WTC11 (cell line): ENCODE measurements around the gene ITM2A. TPM values are rescaled to one million over a fixed set of nuclear protein-coding genes. Genes with fewer than 3 reads are reported as not detected.

Experiments used
- ATAC-seq: fragments of 200-7000 bp; cut with Tn5 transposase; 2 replicates; pipeline ENCODE4 v1.10.0; 2021; ENCODE audit warnings: mild to moderate bottlenecking, moderate library complexity
- CTCF ChIA-PET: fragments of 300-600 bp; sonication (Branson Sonifier 250); formaldehyde crosslinking; loops from one replicate; lab custom pipeline; 2021; ENCODE audit warnings: antibody characterized with exemption; lab: Charles Lee
- POLR2A ChIA-PET: fragments of 350-600 bp; sonication (Branson Sonifier 250); formaldehyde crosslinking; loops from one replicate; lab custom pipeline; 2021; ENCODE audit warnings: antibody characterized with exemption; lab: Charles Lee
- DNase-seq: peaks from one replicate; pipeline ENCODE4 v3.0.0; 2021; ENCODE audit warnings: low spot score
- H3K27ac Mint-ChIP-seq: 2 replicates; pipeline ENCODE4 v1.8.0; 2021; ENCODE audit warnings: mixed read lengths
- H3K27me3 Mint-ChIP-seq: 2 replicates; pipeline ENCODE4 v1.8.0; 2021; ENCODE audit warnings: low read depth, mild to moderate bottlenecking, moderate library complexity, mixed read lengths
- H3K36me3 Mint-ChIP-seq: 2 replicates; pipeline ENCODE4 v1.8.0; 2021; ENCODE audit warnings: mixed read lengths
- H3K4me1 Mint-ChIP-seq: 2 replicates; pipeline ENCODE4 v1.8.0; 2022; ENCODE audit warnings: mixed read lengths
- H3K4me3 Mint-ChIP-seq: 2 replicates; pipeline ENCODE4 v1.8.0; 2021; ENCODE audit warnings: mild to moderate bottlenecking, moderate library complexity, mixed read lengths
- H3K9me3 Mint-ChIP-seq: 2 replicates; pipeline ENCODE4 v1.8.0; 2021; ENCODE audit warnings: mixed read lengths
- ATF3 ChIP-seq: sonication (generic); formaldehyde crosslinking; conservative IDR thresholded peaks from 2 replicates; pipeline ENCODE4 v1.8.1; 2022; ENCODE audit warnings: mild to moderate bottlenecking, missing genetic modification reagents
- ATF6 ChIP-seq: sonication (generic); formaldehyde crosslinking; IDR thresholded peaks from 2 replicates; pipeline ENCODE4 v1.8.1; 2023; ENCODE audit warnings: mild to moderate bottlenecking, missing genetic modification reagents
- CBFB ChIP-seq: sonication (generic); formaldehyde crosslinking; IDR thresholded peaks from 2 replicates; pipeline ENCODE4 v1.8.1; 2022; ENCODE audit warnings: mild to moderate bottlenecking, low read depth, missing genetic modification reagents
- CTCF ChIP-seq: fragments of 200-600 bp; IDR thresholded peaks from 2 replicates; pipeline ENCODE4 v1.8.0; 2022; ENCODE audit warnings: antibody characterized with exemption
- E2F4 ChIP-seq: sonication (generic); formaldehyde crosslinking; IDR thresholded peaks from 2 replicates; pipeline ENCODE4 v1.8.1; 2022; ENCODE audit warnings: low read depth, mild to moderate bottlenecking, moderate library complexity, missing genetic modification reagents, borderline replicate concordance
- ESRRA ChIP-seq: sonication (generic); formaldehyde crosslinking; IDR thresholded peaks from 2 replicates; pipeline ENCODE4 v1.8.1; 2022; ENCODE audit warnings: mild to moderate bottlenecking, missing genetic modification reagents, borderline replicate concordance
- ETV6 ChIP-seq: sonication (generic); formaldehyde crosslinking; IDR thresholded peaks from 2 replicates; pipeline ENCODE4 v1.8.1; 2022; ENCODE audit warnings: mild to moderate bottlenecking, missing genetic modification reagents
- FOXJ3 ChIP-seq: sonication (generic); formaldehyde crosslinking; IDR thresholded peaks from 2 replicates; pipeline ENCODE4 v1.9.0; 2021; ENCODE audit warnings: missing genetic modification reagents, mild to moderate bottlenecking, borderline replicate concordance
- GRHL2 ChIP-seq: fragments of 250-450 bp; sonication (Bioruptor Pico); IDR thresholded peaks from 2 replicates; pipeline ENCODE4 v1.8.0; 2022; ENCODE audit warnings: mild to moderate bottlenecking, moderate library complexity; ENCODE audit not compliant: insufficient replicate concordance, severe bottlenecking
- GTF2I ChIP-seq: fragments of 250-450 bp; sonication (Bioruptor Pico); conservative IDR thresholded peaks from 2 replicates; pipeline ENCODE4 v1.4.0; 2021; ENCODE audit warnings: mild to moderate bottlenecking
- IRF1 ChIP-seq: sonication (generic); formaldehyde crosslinking; IDR thresholded peaks from 2 replicates; pipeline ENCODE4 v1.8.0; 2023; ENCODE audit warnings: missing genetic modification reagents
- JAZF1 ChIP-seq: fragments of 250-450 bp; sonication (Bioruptor Pico); IDR thresholded peaks from 2 replicates; pipeline ENCODE4 v1.9.0; 2021; ENCODE audit warnings: moderate library complexity, mild to moderate bottlenecking, inconsistent platforms
- KAT7 ChIP-seq: sonication (generic); formaldehyde crosslinking; IDR thresholded peaks from 2 replicates; pipeline ENCODE4 v1.8.1; 2023; ENCODE audit warnings: missing genetic modification reagents, mild to moderate bottlenecking, borderline replicate concordance
- NR2C2 ChIP-seq: sonication (generic); formaldehyde crosslinking; IDR thresholded peaks from 2 replicates; pipeline ENCODE4 v1.8.0; 2022; ENCODE audit warnings: mild to moderate bottlenecking, missing genetic modification reagents
- OVOL2 ChIP-seq: fragments of 250-450 bp; sonication (Bioruptor Pico); IDR thresholded peaks from 2 replicates; pipeline ENCODE4 v1.9.0; 2021; ENCODE audit warnings: mild to moderate bottlenecking, borderline replicate concordance
- RELA ChIP-seq: sonication (generic); formaldehyde crosslinking; IDR thresholded peaks from 2 replicates; pipeline ENCODE4 v1.8.1; 2022; ENCODE audit warnings: missing genetic modification reagents, mild to moderate bottlenecking, borderline replicate concordance
- SOX15 ChIP-seq: fragments of 250-450 bp; sonication (Bioruptor Pico); IDR thresholded peaks from 2 replicates; pipeline ENCODE4 v1.9.0; 2021; ENCODE audit warnings: mild to moderate bottlenecking
- ZBTB21 ChIP-seq: sonication (generic); formaldehyde crosslinking; IDR thresholded peaks from 2 replicates; pipeline ENCODE4 v1.8.1; 2023; ENCODE audit warnings: mild to moderate bottlenecking, missing genetic modification reagents, borderline replicate concordance
- ZMAT4 ChIP-seq: fragments of 250-450 bp; sonication (Bioruptor Pico); IDR thresholded peaks from 2 replicates; pipeline ENCODE4 v1.9.0; 2021; ENCODE audit warnings: mild to moderate bottlenecking
- ZNF263 ChIP-seq: sonication (generic); formaldehyde crosslinking; IDR thresholded peaks from 2 replicates; pipeline ENCODE4 v1.8.1; 2022; ENCODE audit warnings: low read depth, mild to moderate bottlenecking, moderate library complexity, missing genetic modification reagents
- ZNF423 ChIP-seq: fragments of 250-450 bp; sonication (Bioruptor Pico); IDR thresholded peaks from 2 replicates; pipeline ENCODE4 v2.1.2; 2022; ENCODE audit warnings: mild to moderate bottlenecking, moderate library complexity
- ZNF425 ChIP-seq: fragments of 250-450 bp; sonication (Bioruptor Pico); conservative IDR thresholded peaks from 2 replicates; pipeline ENCODE4 v1.9.0; 2021; ENCODE audit warnings: mild to moderate bottlenecking
- total RNA-seq: library from RNA; stranded (reverse); gene quantifications from 3 replicates; pipeline ENCODE4 v1.2.3, GENCODE V29; 2021
- TF ChIP-seq, protein P1 (sequence below): sonication (generic); formaldehyde crosslinking; IDR thresholded peaks from 2 replicates; pipeline ENCODE4 v1.8.1; 2023; ENCODE audit warnings: mild to moderate bottlenecking, missing genetic modification reagents, moderate library complexity

The ITM2A gene
- total RNA-seq, 1 experiment from 2014 or later = 43.4 TPM

GRCh38 chrX:79409657-79410056, 42.5 kb upstream of the ITM2A start:
- no peaks in the 10 kb centered on the region for H3K36me3 Mint-ChIP-seq
- no peak for DNase-seq
- no peak for TF ChIP-seq ZNF425
- no peak for TF ChIP-seq GTF2I (CRISPR knock-in tag)
- TF ChIP-seq FOXJ3 (CRISPR knock-in tag) = no peak
- no peak for TF ChIP-seq ATF3 (CRISPR knock-in tag)
- no peak for TF ChIP-seq NR2C2 (CRISPR knock-in tag)
- no peak for TF ChIP-seq OVOL2 (CRISPR knock-in tag)
- no peak for TF ChIP-seq ZMAT4 (CRISPR knock-in tag)
- no peak for TF ChIP-seq CTCF
- no peak for TF ChIP-seq RELA (CRISPR knock-in tag)
- no peak for TF ChIP-seq ESRRA (CRISPR knock-in tag)
- TF ChIP-seq CBFB (CRISPR knock-in tag) = no peak
- no peak for TF ChIP-seq ZBTB21
- no peak for TF ChIP-seq GRHL2 (CRISPR knock-in tag)
- TF ChIP-seq, all 79 proteins: peak for 0
- POLR2A ChIA-PET = no interaction called here
- Mint-ChIP-seq H3K27ac (no peak overlapping the region), H3K4me1 (no peaks in the 10 kb centered on the region), H3K27me3 (no peaks in the 10 kb centered on the region; the same call in 1 of the 2 replicates), H3K4me3 (no peak overlapping the region), H3K9me3 (peaks cover 8% of the 10 kb centered on the region)
- CTCF ChIA-PET = no interaction called here
- ATAC-seq = no peak

GRCh38 chrX:79408623-79409322, 41.6 kb upstream of the ITM2A start:
- H3K36me3 Mint-ChIP-seq = no peaks in the 10 kb centered on the region
- CTCF ChIA-PET = no interaction called here
- H3K9me3 Mint-ChIP-seq = peaks cover 8% of the 10 kb centered on the region
- DNase-seq (no peak), ATAC-seq (no peak)
- POLR2A ChIA-PET = no interaction called here
- H3K27me3 Mint-ChIP-seq = no peaks in the 10 kb centered on the region; the same call in 1 of the 2 replicates
- no peaks in the 10 kb centered on the region for H3K4me1 Mint-ChIP-seq
- no peak overlapping the region for H3K4me3 Mint-ChIP-seq
- H3K27ac Mint-ChIP-seq = no peak overlapping the region
- no peak for TF ChIP-seq JAZF1
- no peak for TF ChIP-seq OVOL2 (CRISPR knock-in tag)
- TF ChIP-seq ZNF423 (CRISPR knock-in tag) = no peak
- TF ChIP-seq ZNF425 = no peak
- TF ChIP-seq ETV6 (CRISPR knock-in tag) = no peak
- TF ChIP-seq IRF1 (CRISPR knock-in tag) = no peak
- no peak for TF ChIP-seq E2F4 (CRISPR knock-in tag)
- TF ChIP-seq, protein P1, sequence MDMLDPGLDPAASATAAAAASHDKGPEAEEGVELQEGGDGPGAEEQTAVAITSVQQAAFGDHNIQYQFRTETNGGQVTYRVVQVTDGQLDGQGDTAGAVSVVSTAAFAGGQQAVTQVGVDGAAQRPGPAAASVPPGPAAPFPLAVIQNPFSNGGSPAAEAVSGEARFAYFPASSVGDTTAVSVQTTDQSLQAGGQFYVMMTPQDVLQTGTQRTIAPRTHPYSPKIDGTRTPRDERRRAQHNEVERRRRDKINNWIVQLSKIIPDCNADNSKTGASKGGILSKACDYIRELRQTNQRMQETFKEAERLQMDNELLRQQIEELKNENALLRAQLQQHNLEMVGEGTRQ (CRISPR knock-in tag) = no peak
- TF ChIP-seq KAT7 = no peak
- no peak for TF ChIP-seq ATF6 (CRISPR knock-in tag)
- no peak for TF ChIP-seq SOX15
- TF ChIP-seq ZNF263 (CRISPR knock-in tag) = no peak
